Liver (tissue), 9 donors: ENCODE data around the gene SLCO4C1. TPM values are rescaled to one million over a fixed set of nuclear protein-coding genes. Genes with fewer than 3 reads are reported as not detected.

Experiments
- DNase-seq: peaks from one replicate; pipeline ENCODE4 v3.0.0-alpha.2; 2017; ENCODE audit warnings: low spot score
- H3K27ac ChIP-seq, 2 donors: one replicate each; pipeline ENCODE4 v1.7.0; 2013; ENCODE audit warnings: inconsistent platforms in 2 of 2, low read length in 2 of 2, control low read depth in 1 of 2, low read depth in 1 of 2, mild to moderate bottlenecking in 1 of 2
- H3K27me3 ChIP-seq, 4 donors: one replicate each; pipeline versions ENCODE4 v1.6.1 to v1.7.0; 2013; ENCODE audit warnings: low read length in 3 of 4, inconsistent platforms in 1 of 4, mild to moderate bottlenecking in 1 of 4, moderate library complexity in 1 of 4; ENCODE audit not compliant: control insufficient read depth in 4 of 4, insufficient read depth in 4 of 4
- H3K36me3 ChIP-seq, 4 donors: one replicate each; pipeline versions ENCODE4 v1.6.1 to v1.7.0; 2013; ENCODE audit warnings: low read length in 3 of 4, mild to moderate bottlenecking in 3 of 4, low read depth in 1 of 4, moderate library complexity in 1 of 4; ENCODE audit not compliant: control insufficient read depth in 4 of 4, insufficient read depth in 3 of 4
- H3K4me1 ChIP-seq, 4 donors: one replicate each; pipeline versions ENCODE4 v1.6.1 to v1.7.0; 2013; ENCODE audit warnings: low read length in 3 of 4, mild to moderate bottlenecking in 3 of 4, moderate library complexity in 1 of 4; ENCODE audit not compliant: control insufficient read depth in 4 of 4, insufficient read depth in 4 of 4
- H3K4me3 ChIP-seq, 3 donors: one replicate each; pipeline versions ENCODE4 v1.6.1 to v1.7.0; 2013; ENCODE audit warnings: low read length in 3 of 3, control low read depth in 1 of 3, low read depth in 1 of 3, mild to moderate bottlenecking in 1 of 3
- H3K9ac ChIP-seq, 2 donors: one replicate each; pipeline ENCODE4 v1.7.0; 2013; ENCODE audit warnings: low read length in 2 of 2, mild to moderate bottlenecking in 2 of 2, moderate library complexity in 2 of 2, control low read depth in 1 of 2, low read depth in 1 of 2
- H3K9me3 ChIP-seq, 4 donors: one replicate each; pipeline versions ENCODE4 v1.6.1 to v1.7.0; 2013; ENCODE audit warnings: low read length in 3 of 4; ENCODE audit not compliant: control insufficient read depth in 4 of 4
- ATF3 ChIP-seq: IDR thresholded peaks from 2 replicates; pipeline ENCODE4 v1.6.1; 2016; ENCODE audit warnings: antibody characterized with exemption
- CTCF ChIP-seq: fragments of 150-350 bp; IDR thresholded peaks from 2 replicates; pipeline ENCODE4 v1.5.1; 2017; ENCODE audit warnings: improper control_type of control experiment, low read depth, low read length; ENCODE audit not compliant: missing input control
- EGR1 ChIP-seq, 2 donors: IDR thresholded peaks; 2 replicates each; pipeline ENCODE4 v1.6.1; 2016 to 2018; ENCODE audit warnings: antibody characterized with exemption in 2 of 2, low read depth in 2 of 2
- FOXA1 ChIP-seq: IDR thresholded peaks from 2 replicates; pipeline ENCODE4 v1.6.1; 2016; ENCODE audit warnings: antibody characterized with exemption
- FOXA2 ChIP-seq: IDR thresholded peaks from 2 replicates; pipeline ENCODE4 v1.6.1; 2016; ENCODE audit warnings: antibody characterized with exemption
- HNF4A ChIP-seq, 2 donors: conservative IDR thresholded peaks; 2 replicates each; pipeline ENCODE4 v1.6.1; 2016; ENCODE audit warnings: antibody characterized with exemption in 2 of 2, mild to moderate bottlenecking in 2 of 2
- HNF4G ChIP-seq: IDR thresholded peaks from 2 replicates; pipeline ENCODE4 v1.6.1; 2016; ENCODE audit warnings: antibody characterized with exemption
- JUND ChIP-seq, 2 donors: IDR thresholded peaks; 2 replicates each; pipeline ENCODE4 v1.6.1; 2016; ENCODE audit warnings: antibody characterized with exemption in 2 of 2
- MAX ChIP-seq: IDR thresholded peaks from 2 replicates; pipeline ENCODE4 v1.6.1; 2016; ENCODE audit warnings: antibody characterized with exemption
- NR2F2 ChIP-seq: IDR thresholded peaks from 2 replicates; pipeline ENCODE4 v1.6.1; 2016; ENCODE audit warnings: antibody characterized with exemption
- RAD21 ChIP-seq, 2 donors: IDR thresholded peaks; 2 replicates each; pipeline ENCODE4 v1.6.1; 2016; ENCODE audit warnings: antibody characterized with exemption in 2 of 2, mild to moderate bottlenecking in 2 of 2
- RXRA ChIP-seq, 2 donors: IDR thresholded peaks; 2 replicates each; pipeline ENCODE4 v1.6.1; 2017 to 2018; ENCODE audit warnings: antibody characterized with exemption in 2 of 2, mild to moderate bottlenecking in 1 of 2
- SP1 ChIP-seq: IDR thresholded peaks from 2 replicates; pipeline ENCODE4 v1.6.1; 2018; ENCODE audit warnings: antibody characterized with exemption, mild to moderate bottlenecking
- TAF1 ChIP-seq: conservative IDR thresholded peaks from 2 replicates; pipeline ENCODE4 v1.6.1; 2016; ENCODE audit warnings: antibody characterized with exemption, mild to moderate bottlenecking
- YY1 ChIP-seq: IDR thresholded peaks from 2 replicates; pipeline ENCODE4 v1.6.1; 2016; ENCODE audit warnings: antibody characterized with exemption, mild to moderate bottlenecking
- ZBTB33 ChIP-seq: IDR thresholded peaks from 2 replicates; pipeline ENCODE4 v1.6.1; 2016; ENCODE audit warnings: antibody characterized with exemption
- WGBS: extraction: QIAGEN DNeasy Blood & Tissue Kit; methylation state at CpG from one replicate; pipeline ENCODE4 v1.1.7; 2013; 5-methylcytosine and 5-hydroxymethylcytosine counted together
- polyA plus RNA-seq, 2 donors: library from polyadenylated mRNA; stranded (reverse) in 1 of 2; unstranded in 1 of 2; fragments of 200-250 nt in 1 of 2; fragments of >200 nt in 1 of 2; fragmentation: Nextera tagmentation in 1 of 2; extraction: Ambion mirVana in 1 of 2; gene quantifications; one replicate each; pipeline versions ENCODE4 v1.2.1 to v1.2.3, GENCODE V29; 2013 to 2015
- total RNA-seq, 2 donors: library from RNA; depleted of rRNA; stranded (reverse); fragments of >200 nt; gene quantifications; one replicate each; pipeline ENCODE4 v1.2.3, GENCODE V29; 2014
- donor health status: healthy.
- donor health status: healthy.
- donor health status: healthy.
- donor health status: healthy.
- donor health status: healthy.

The SLCO4C1 gene
- total and polyA plus RNA-seq, 4 donors = 2.0 to 29.4 (median 3.3) TPM

GRCh38 chr5:102313912-102314311, 17.8 kb upstream of the SLCO4C1 start:
- Histone ChIP-seq H3K9me3 (no peaks in the 10 kb centered on the region), H3K36me3 (no peaks in the 10 kb centered on the region), H3K27me3 (peaks cover 0 to 3% (median 0%) of the 10 kb centered on the region in 4 donors), H3K4me1 (no peaks in the 10 kb centered on the region), H3K4me3 (no peak overlapping the region), H3K9ac (no peak overlapping the region), H3K27ac (no peak overlapping the region)
- 85% methylated on average over 2 of the region's 2 CpGs for WGBS
- no peak for TF ChIP-seq YY1
- TF ChIP-seq FOXA2 = no peak
- no peak for TF ChIP-seq NR2F2
- no peak for TF ChIP-seq JUND (IDR thresholded peaks at IDR 0.05)
- TF ChIP-seq SP1 = no peak
- no peak for TF ChIP-seq RXRA (IDR thresholded peaks at IDR 0.05)
- TF ChIP-seq HNF4G = no peak
- no peak for DNase-seq

- DNase-seq = no peak
- H3K36me3 ChIP-seq = no peaks in the 10 kb centered on the region
- TF ChIP-seq YY1 (no peak), EGR1 (IDR thresholded peaks at IDR 0.05; ENCODE audit: low read depth in 2 of 2) (no peak)
- no peaks in the 10 kb centered on the region for H3K4me1 ChIP-seq
- WGBS = 91% methylated on average over 5 of the region's 5 CpGs
- no peaks in the 10 kb centered on the region for H3K9me3 ChIP-seq
- H3K27me3 ChIP-seq = peaks cover 0 to 3% (median 0%) of the 10 kb centered on the region in 4 donors
- H3K4me3 ChIP-seq = no peak overlapping the region
- H3K27ac ChIP-seq = no peak overlapping the region
- no peak overlapping the region for H3K9ac ChIP-seq
Observed at GRCh38 chr5:102312586-102313370, 16.7 kb upstream of the SLCO4C1 start.

- Histone ChIP-seq H3K4me3 (no peak overlapping the region), H3K9ac (no peak overlapping the region), H3K27ac (no peak overlapping the region), H3K36me3 (no peaks in the 10 kb centered on the region), H3K9me3 (no peaks in the 10 kb centered on the region), H3K4me1 (no peaks in the 10 kb centered on the region), H3K27me3 (peaks cover 0 to 3% (median 0%) of the 10 kb centered on the region in 4 donors)
- 92% methylated on average over 3 of the region's 3 CpGs for WGBS
- no peak for DNase-seq
- no peak for TF ChIP-seq TAF1
- TF ChIP-seq FOXA1 = no peak
- TF ChIP-seq ATF3 = no peak
- no peak for TF ChIP-seq FOXA2
- TF ChIP-seq JUND (IDR thresholded peaks at IDR 0.05) = no peak
- TF ChIP-seq RAD21 (IDR thresholded peaks at IDR 0.05) = no peak
- TF ChIP-seq ZBTB33 = no peak
- no peak for TF ChIP-seq HNF4A (conservative IDR thresholded peaks at IDR 0.05)
- TF ChIP-seq HNF4G = no peak
- TF ChIP-seq SP1 = no peak
- no peak for TF ChIP-seq NR2F2
- no peak for TF ChIP-seq YY1
- no peak for TF ChIP-seq CTCF
- TF ChIP-seq RXRA (IDR thresholded peaks at IDR 0.05) = no peak
- no peak for TF ChIP-seq MAX
Observed at GRCh38 chr5:102309586-102309985, 13.5 kb upstream of the SLCO4C1 start.
